Esophagus (tissue), 2 donors: ENCODE measurements around the gene ZDHHC3. TPM values are rescaled to one million over a fixed set of nuclear protein-coding genes. Genes with fewer than 3 reads are reported as not detected.

Experiments used
- H3K27ac ChIP-seq, 2 donors: one replicate each; pipeline ENCODE4 v1.5.1; 2013; ENCODE audit warnings: low read depth in 2 of 2, mild to moderate bottlenecking in 2 of 2, inconsistent platforms in 1 of 2, low read length in 1 of 2, moderate library complexity in 1 of 2
- H3K27me3 ChIP-seq, 2 donors: one replicate each; pipeline ENCODE4 v1.6.1; 2013; ENCODE audit warnings: low read length in 2 of 2, control low read depth in 1 of 2, mild to moderate bottlenecking in 1 of 2; ENCODE audit not compliant: insufficient read depth in 2 of 2, control insufficient read depth in 1 of 2
- H3K36me3 ChIP-seq, 2 donors: one replicate each; pipeline ENCODE4 v1.6.1; 2013; ENCODE audit warnings: low read length in 1 of 2; ENCODE audit not compliant: control insufficient read depth in 2 of 2, insufficient read depth in 2 of 2
- H3K4me1 ChIP-seq, 2 donors: one replicate each; pipeline ENCODE4 v1.6.1; 2013; ENCODE audit warnings: low read length in 1 of 2; ENCODE audit not compliant: control insufficient read depth in 2 of 2, insufficient read depth in 2 of 2
- H3K4me3 ChIP-seq, 2 donors: one replicate each; pipeline ENCODE4 v1.5.1; 2013; ENCODE audit warnings: low read length in 2 of 2, mild to moderate bottlenecking in 2 of 2, low read depth in 1 of 2, moderate library complexity in 1 of 2
- H3K9me3 ChIP-seq, 2 donors: one replicate each; pipeline ENCODE4 v1.6.1; 2013; ENCODE audit warnings: mild to moderate bottlenecking in 2 of 2, low read depth in 1 of 2, low read length in 1 of 2, moderate library complexity in 1 of 2; ENCODE audit not compliant: control insufficient read depth in 2 of 2, insufficient read depth in 1 of 2
- WGBS, 2 donors: extraction: QIAGEN DNeasy Blood & Tissue Kit; methylation state at CpG; one replicate each; pipeline ENCODE4 v1.1.7; 2013; 5-methylcytosine and 5-hydroxymethylcytosine counted together
- polyA plus RNA-seq, 2 donors: library from polyadenylated mRNA; stranded (reverse); fragments of 200-250 nt; gene quantifications; one replicate each; pipeline ENCODE4 v1.2.3, GENCODE V29; 2013
- donor health status: healthy with polysubstance abuse.
- donor health status: Bipolar disorder and iron deficiency.

The ZDHHC3 gene
- 10 to 100 TPM; 26.0 to 50.1 TPM for polyA plus RNA-seq

- Histone ChIP-seq H3K4me1 (peaks cover 0 to 7% of the 10 kb centered on the region in 2 donors), H3K27me3 (no peaks in the 10 kb centered on the region), H3K27ac (peak within 1 kb of the TSS; percentile 96 to 98), H3K36me3 (no peaks in the 10 kb centered on the region), H3K9me3 (no peaks in the 10 kb centered on the region), H3K4me3 (peak within 1 kb of the TSS; percentile 94 to 96)
- 0 to 1% methylated on average over 79 to 82 of the region's 82 CpGs for WGBS, 2 donors
Observed at GRCh38 chr3:44976002-44976815, at the start of gene ZDHHC3, which contains the start of gene EXOSC7. Gene ZDHHC3, minus strand, starts transcription at chr3:44976174. Its CDS starts 16,738 bp downstream, at chr3:44959436. Gene EXOSC7, plus strand, starts transcription at chr3:44976244. Its CDS starts 34 bp downstream, at chr3:44976278.

GRCh38 chr3:45024542-45025255, 48.7 kb upstream of the ZDHHC3 start:
- WGBS, 2 donors, result 53 to 64% methylated on average over 6 of the region's 6 CpGs
- peaks cover 2 to 13% of the 10 kb centered on the region in 2 donors for H3K4me1 ChIP-seq
- H3K27ac ChIP-seq, result peak overlapping the region in 1 of 2 donors; percentile 15
- H3K36me3 ChIP-seq, result no peaks in the 10 kb centered on the region
- no peaks in the 10 kb centered on the region for H3K27me3 ChIP-seq
- H3K4me3 ChIP-seq, result no peak overlapping the region
- no peaks in the 10 kb centered on the region for H3K9me3 ChIP-seq

- Histone ChIP-seq H3K27ac (no peak overlapping the region), H3K9me3 (no peaks in the 10 kb centered on the region), H3K4me3 (no peak overlapping the region), H3K36me3 (no peaks in the 10 kb centered on the region), H3K4me1 (peaks cover 2 to 13% of the 10 kb centered on the region in 2 donors), H3K27me3 (no peaks in the 10 kb centered on the region)
- 64 to 67% methylated on average over 3 of the region's 3 CpGs for WGBS, 2 donors
Observed at GRCh38 chr3:45023675-45024074, 47.7 kb upstream of the ZDHHC3 start.

GRCh38 chr3:45021524-45022297, 45.7 kb upstream of the ZDHHC3 start:
- no peaks in the 10 kb centered on the region for H3K27me3 ChIP-seq
- WGBS, 2 donors, result 67 to 72% methylated on average over 12 of the region's 12 CpGs
- peaks cover 0 to 11% of the 10 kb centered on the region in 2 donors for H3K4me1 ChIP-seq
- H3K9me3 ChIP-seq, result no peaks in the 10 kb centered on the region
- H3K36me3 ChIP-seq, result no peaks in the 10 kb centered on the region
- H3K27ac ChIP-seq, result no peak overlapping the region
- no peak overlapping the region for H3K4me3 ChIP-seq

- Histone ChIP-seq H3K4me1 (peaks cover 0 to 11% of the 10 kb centered on the region in 2 donors), H3K27me3 (no peaks in the 10 kb centered on the region), H3K27ac (no peak overlapping the region), H3K9me3 (no peaks in the 10 kb centered on the region), H3K4me3 (no peak overlapping the region), H3K36me3 (peaks cover 0 to 7% of the 10 kb centered on the region in 2 donors)
- 45 to 62% methylated on average over 8 of the region's 8 CpGs for WGBS, 2 donors
Observed at GRCh38 chr3:45020534-45020933, 44.6 kb upstream of the ZDHHC3 start.

GRCh38 chr3:45017821-45018220, 41.8 kb upstream of the ZDHHC3 start:
- Histone ChIP-seq H3K27ac (no peak overlapping the region), H3K4me1 (peaks cover 0 to 5% of the 10 kb centered on the region in 2 donors), H3K36me3 (peaks cover 0 to 8% of the 10 kb centered on the region in 2 donors), H3K4me3 (no peak overlapping the region), H3K9me3 (no peaks in the 10 kb centered on the region), H3K27me3 (no peaks in the 10 kb centered on the region)
- 62 to 75% methylated on average over 5 of the region's 5 CpGs for WGBS, 2 donors

- 48 to 65% methylated on average over 2 of the region's 2 CpGs for WGBS, 2 donors
- no peak overlapping the region for H3K27ac ChIP-seq
- no peaks in the 10 kb centered on the region for H3K9me3 ChIP-seq
- H3K4me3 ChIP-seq, result no peak overlapping the region
- H3K27me3 ChIP-seq, result no peaks in the 10 kb centered on the region
- H3K36me3 ChIP-seq, result peaks cover 0 to 8% of the 10 kb centered on the region in 2 donors
- peaks cover 0 to 5% of the 10 kb centered on the region in 2 donors for H3K4me1 ChIP-seq
Observed at GRCh38 chr3:45016916-45017315, 40.9 kb upstream of the ZDHHC3 start.

GRCh38 chr3:45012577-45012976, 36.6 kb upstream of the ZDHHC3 start:
- Histone ChIP-seq H3K9me3 (no peaks in the 10 kb centered on the region), H3K4me1 (peaks cover 0 to 3% of the 10 kb centered on the region in 2 donors), H3K36me3 (peaks cover 0 to 15% of the 10 kb centered on the region in 2 donors), H3K4me3 (no peak overlapping the region), H3K27me3 (no peaks in the 10 kb centered on the region), H3K27ac (peak overlapping the region; percentile 62 to 73)
- WGBS, 2 donors, result 86 to 89% methylated on average over 4 of the region's 4 CpGs
